Posterior vena cava (tissue), 2 donors: ENCODE results near the gene MXD4. TPM values are rescaled to one million over a fixed set of nuclear protein-coding genes. Genes with fewer than 3 reads are reported as not detected.
"Not testable (repeated sequence)": the region's sequence is repeated elsewhere in the genome, so short reads cannot be mapped to it uniquely, and the experiment has no call there.

Experiments used
- DNase-seq: peaks from one replicate; pipeline ENCODE4 v3.0.0-alpha.2; 2020; ENCODE audit warnings: low spot score
- intact Hi-C, 2 donors: fragments of 100-400 bp; cut with DNase I; formaldehyde crosslinking; loops; one replicate each; pipeline versions ENCODE4 v1.14.1 to v1.14.2; 2022 to 2023
- total RNA-seq, 2 donors: library from RNA; stranded (reverse); fragmentation: NEBNext Ultra II Directional; extraction: Animal tissue kit (Norgen Biotek cat#: 25700); gene quantifications; one replicate each; pipeline ENCODE4 v1.2.1, GENCODE V29; 2021
- donor health status: DM: yes; HTN: yes; CAD: no.
- donor health status: DM: yes; HTN: yes; CAD: no.

Gene MXD4
- total RNA-seq, 2 donors from 2014 or later = 43.6 to 43.7 TPM

DNA sequence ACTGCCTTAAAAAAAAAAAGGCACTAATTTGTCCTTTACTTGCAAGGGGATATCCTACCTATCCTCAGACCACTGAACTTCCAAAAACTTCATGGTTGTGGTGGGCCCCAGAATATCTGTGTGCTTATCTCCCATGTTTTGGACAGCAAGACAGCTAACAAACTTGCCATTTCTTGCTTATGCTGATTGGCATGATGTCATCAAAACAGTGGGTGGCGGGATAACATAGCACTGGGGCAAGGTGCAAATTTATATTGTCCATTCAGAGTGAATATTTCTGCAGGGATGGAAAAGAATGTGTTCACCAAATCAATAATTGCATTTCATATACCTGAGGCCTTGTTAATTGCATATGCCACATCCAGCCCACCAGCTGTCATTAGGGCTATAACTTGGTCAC is 43.5 kb downstream of the MXD4 start:
- intact Hi-C loops = loop anchor here in 1 of 2 donors (10.0 kb wide), 1 partner anchor 226 kb away; no protein-coding TSS in a partner anchor
- no peak for DNase-seq

DNA sequence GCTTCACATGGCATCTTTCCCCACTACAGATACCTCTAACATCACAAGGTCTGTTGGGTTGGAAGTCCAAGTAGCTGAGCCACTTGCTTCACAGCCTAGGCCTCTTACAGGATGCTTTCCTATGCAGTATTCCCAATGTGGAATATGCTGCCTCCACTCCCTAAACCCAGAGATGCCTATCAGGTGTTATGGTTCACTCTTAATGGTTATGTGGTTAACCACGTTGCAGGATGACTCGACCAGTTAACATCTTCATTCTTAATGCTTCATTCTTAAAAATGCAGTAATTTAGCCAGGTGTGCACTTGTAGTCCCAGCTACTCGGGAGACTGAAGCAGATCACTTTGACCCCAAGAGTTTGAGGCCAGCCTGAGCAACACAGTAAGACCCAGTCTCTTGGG is 44.2 kb downstream of the MXD4 start:
- DNase-seq = no peak
- intact Hi-C loops = loop anchor here in 1 of 2 donors (10.0 kb wide), 1 partner anchor 227 kb away; no protein-coding TSS in a partner anchor

DNA sequence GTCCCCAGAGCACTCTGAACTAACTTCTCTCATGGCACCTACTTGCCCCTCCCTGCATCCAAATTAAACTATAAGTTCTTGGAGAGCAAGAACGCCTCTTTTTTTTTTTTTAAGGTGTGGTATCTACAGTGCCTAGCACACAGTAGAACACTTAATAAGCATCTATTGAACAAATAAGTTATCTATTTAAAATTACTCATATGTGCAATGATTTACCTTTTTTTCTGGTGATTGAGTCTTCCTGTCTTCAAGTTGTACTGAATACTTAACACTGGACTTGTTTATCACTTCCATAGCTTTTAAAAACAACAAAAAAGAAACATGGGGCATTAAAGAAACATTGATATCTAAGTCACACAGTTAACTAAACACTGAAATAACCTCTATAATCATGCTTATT is 49.1 kb downstream of the MXD4 start:
- no peak for DNase-seq
- intact Hi-C loops = loop anchor here in 1 of 2 donors (10.0 kb wide), 1 partner anchor 232 kb away; no protein-coding TSS in a partner anchor

DNA sequence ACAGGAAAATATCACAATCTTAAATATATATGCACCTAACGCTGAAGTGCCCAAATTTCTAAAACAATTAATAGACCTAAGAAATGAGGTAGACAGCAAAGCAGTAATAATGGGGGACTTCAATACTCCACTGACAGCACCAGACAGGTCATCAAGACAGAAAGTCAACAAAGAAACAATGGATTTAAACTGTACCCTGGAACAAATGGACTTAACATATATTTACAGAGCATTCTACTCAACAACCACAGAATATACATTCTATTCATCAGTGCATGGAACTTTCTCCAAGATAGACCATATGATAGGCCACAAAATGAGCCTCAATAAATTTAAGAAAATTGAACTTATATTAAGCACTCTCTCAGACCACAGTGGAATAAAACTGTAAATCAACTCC is 59.1 kb downstream of the MXD4 start:
- intact Hi-C loops = not testable (repeated sequence)

More for the DNA sequence above, 59.1 kb downstream of the MXD4 start:
- not testable (repeated sequence) for DNase-seq

Other genes with a start within 250 kb of the MXD4 start
- under 1 TPM; 0.19 to 0.52 TPM for gene NAT8L, start 202.8 kb downstream of the MXD4 start, total RNA-seq
- gene HAUS3, start 20.0 kb downstream of the MXD4 start, total RNA-seq = 10 to 100 TPM in 1 of 2 donors, 1 to 10 TPM in 1; 9.6 to 11.8 TPM
- 1 to 10 TPM; 2.0 to 3.5 TPM for gene POLN, start 20.0 kb downstream of the MXD4 start, total RNA-seq
- 1 to 10 TPM; 7.4 to 8.4 TPM for gene ZFYVE28, start 156.5 kb upstream of the MXD4 start, total RNA-seq
- not detected for gene CFAP99, start 156.8 kb upstream of the MXD4 start, total RNA-seq
- gene RNF4, start 207.0 kb upstream of the MXD4 start, total RNA-seq = 10 to 100 TPM; 38.7 to 38.9 TPM